Measurements from ENCODE around the gene TNFRSF12A.
A peak's percentile ranks its signal among the peaks of the same experiment; 100 is the strongest.

TNFRSF12A gene

GRCh38 chr16:2986623-2987188 lies 33.5 kb upstream of the TNFRSF12A start:
- no peak for DNase-seq

- no peak for DNase-seq
Measured at GRCh38 chr16:2987286-2987685, 32.9 kb upstream of the TNFRSF12A start.

GRCh38 chr16:2987833-2988232 lies 32.3 kb upstream of the TNFRSF12A start:
- no peak for DNase-seq

- no peak for DNase-seq
Measured at GRCh38 chr16:2988590-2989099, 31.5 kb upstream of the TNFRSF12A start.

DNA sequence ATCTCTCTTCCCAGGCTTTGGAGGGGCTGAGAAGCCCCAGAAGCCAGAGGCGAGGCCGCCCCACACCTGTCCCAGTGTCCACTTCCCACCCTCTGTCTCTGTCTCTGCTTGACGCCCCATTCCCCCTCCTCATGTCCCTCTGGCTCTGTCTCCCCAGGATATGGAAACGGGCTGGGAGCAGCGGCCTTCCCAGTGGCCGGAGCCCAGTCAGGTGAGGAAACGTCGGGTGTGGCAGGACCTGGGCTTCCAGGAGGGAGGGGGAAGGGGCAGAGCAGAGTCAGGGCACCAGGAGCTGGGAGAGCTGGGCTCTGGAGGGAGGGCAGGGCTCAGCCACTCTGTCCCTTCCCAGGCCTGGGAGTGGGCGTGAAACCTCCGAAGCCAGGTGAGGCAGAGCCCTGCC lies 29.3 kb upstream of the TNFRSF12A start:
- DNase-seq = no peak

- DNase-seq = no peak
Measured at GRCh38 chr16:2991566-2992261, 28.5 kb upstream of the TNFRSF12A start.

- DNase-seq = no peak
Measured at GRCh38 chr16:2992383-2993081, 27.6 kb upstream of the TNFRSF12A start.

DNA sequence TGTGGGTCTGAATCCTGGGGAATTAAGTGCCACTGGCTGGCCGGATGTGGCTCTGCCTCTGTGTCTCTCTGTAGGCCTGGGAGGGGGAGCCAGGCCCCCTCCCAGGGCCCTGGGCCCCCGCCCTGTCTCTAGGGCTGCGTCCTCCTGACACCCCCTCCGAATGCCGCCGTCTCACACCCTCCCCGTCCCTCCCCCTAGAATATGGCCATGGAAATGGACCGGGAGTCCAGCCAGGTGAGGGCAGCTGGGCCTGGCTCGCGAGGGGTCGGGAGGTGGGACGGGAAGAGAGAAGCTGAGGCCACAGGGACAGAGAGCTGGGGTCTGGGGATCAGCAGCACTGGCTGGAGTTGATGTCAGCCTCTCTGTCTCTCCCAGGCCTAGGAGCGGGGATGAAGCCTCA lies 23.9 kb upstream of the TNFRSF12A start:
- no peak for DNase-seq

DNA sequence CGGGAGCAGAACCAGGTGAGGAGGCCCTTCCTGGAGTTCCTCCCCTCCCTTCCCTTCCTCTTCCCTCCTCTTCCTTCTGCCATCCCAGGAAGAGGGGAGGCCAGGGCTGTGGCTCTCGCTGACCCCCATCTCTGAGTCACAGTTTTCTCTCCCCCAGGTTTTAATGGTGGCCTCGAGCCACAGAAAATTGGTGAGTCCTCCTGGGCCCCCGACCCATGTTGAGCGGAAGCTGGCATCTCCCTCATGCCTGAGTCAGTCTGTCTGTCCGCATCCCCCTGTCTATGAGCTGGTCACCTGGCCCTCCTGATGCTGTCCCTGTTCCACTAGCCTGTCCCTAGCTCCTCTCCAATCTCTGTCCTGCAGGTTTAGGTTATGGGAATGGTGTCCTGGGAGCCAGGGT lies 20.2 kb upstream of the TNFRSF12A start:
- DNase-seq = no peak

GRCh38 chr16:3000540-3000939 lies 19.6 kb upstream of the TNFRSF12A start:
- no peak for DNase-seq

GRCh38 chr16:3001316-3001715 lies 18.9 kb upstream of the TNFRSF12A start:
- no peak for DNase-seq

DNA sequence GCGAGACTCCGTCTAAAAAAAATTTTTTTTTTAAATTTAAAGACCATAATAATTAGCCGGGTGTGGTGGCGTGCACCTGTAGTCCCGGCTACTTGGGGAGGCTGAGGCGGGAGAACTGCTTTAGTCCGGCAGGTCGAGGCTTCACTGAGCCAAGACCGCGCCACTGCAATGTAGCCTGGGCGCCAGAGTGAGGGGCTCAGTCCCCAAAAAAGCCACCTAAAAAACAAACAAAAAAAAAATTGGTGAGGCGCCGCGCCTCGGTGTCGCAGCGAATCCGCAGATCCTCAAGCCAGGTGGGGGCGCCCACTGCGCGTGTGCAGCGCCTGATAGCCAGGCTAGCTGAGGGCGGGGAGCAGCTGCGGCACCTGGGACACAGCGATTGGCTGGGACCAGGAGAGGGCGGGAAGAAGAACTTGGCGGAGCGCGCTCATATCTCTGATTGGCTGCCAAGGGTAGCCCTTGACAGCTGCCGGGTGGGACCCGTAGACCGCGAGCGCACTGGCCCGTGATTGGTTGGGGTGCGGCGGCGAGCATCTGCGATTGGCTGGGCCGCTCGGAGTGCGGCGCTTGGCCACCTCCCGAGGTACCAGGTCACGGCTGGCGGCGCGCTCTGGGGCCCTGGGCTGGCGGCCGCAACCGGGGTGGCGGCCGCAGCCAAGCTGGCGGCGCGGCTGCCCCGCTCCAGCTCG lies 16.4 kb upstream of the TNFRSF12A start:
- DNase-seq = peak; percentile 95

DNA sequence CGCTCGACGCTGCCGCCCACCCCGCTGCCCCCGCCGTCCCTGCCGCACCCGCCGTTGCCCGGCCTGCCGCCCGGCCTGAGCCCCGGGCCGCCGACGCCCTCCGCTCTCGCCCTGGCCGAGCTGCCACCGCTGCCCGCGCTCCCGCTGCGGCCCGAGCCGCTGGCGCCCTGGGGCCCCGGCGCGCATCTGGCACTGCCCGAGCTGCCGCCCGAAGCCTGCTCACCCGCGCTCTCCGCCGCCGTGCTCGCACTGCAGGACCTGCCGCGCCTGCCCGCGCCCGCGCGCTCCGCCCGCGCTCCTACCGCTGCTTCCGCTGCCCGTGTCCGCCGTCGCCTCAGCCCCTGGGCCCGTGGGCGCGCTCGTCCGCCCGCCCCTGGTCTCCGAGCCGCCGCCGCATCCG lies 15.8 kb upstream of the TNFRSF12A start:
- DNase-seq = no peak

DNA sequence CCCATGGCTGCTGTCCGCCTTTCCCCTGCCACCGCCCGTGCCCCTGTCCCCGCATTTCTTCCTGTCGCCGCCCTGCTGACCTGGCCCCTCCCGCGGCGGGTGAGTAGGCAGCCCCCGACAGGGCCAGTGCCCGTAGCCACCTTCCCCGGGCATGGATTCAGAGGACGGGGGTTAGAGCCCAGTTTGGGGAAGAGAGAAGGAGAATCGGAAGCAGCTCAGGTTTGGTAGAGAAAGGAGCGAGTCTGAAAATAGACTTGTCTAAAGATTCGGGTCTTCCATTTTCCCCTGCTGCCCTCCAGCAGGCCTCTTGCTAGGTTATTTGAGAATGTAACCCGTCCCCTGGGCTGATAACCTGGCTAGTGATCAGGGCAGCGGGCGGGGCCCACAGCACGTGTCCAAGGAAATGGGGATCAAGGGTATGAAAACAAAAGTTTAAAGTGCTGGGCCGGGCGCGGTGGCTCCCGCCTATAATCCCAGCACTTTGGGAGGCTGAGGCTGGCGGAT lies 15.3 kb upstream of the TNFRSF12A start:
- no peak for DNase-seq

- no peak for DNase-seq
Measured at GRCh38 chr16:3007059-3007956, 12.9 kb upstream of the TNFRSF12A start.

GRCh38 chr16:3007957-3008689 lies 12.0 kb upstream of the TNFRSF12A start:
- DNase-seq = peak; percentile 18 to 28

DNA sequence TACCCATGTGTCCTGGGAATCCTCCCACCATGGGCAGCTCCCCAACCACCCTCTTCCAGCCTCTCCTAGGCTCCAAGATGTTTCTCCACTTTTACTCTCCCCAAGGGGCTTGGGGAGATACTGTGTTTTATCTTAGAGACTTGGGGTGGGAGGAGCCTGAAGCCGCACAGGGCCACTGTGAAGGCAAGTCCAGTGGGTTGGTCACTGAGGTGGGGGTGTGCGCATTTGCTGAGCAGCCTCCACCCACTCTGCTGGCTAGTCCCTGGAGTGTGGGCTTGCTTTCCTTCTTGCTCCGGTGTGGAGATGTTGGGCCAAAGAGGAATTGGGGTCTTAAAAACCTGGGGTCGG lies 11.5 kb upstream of the TNFRSF12A start:
- no peak for DNase-seq

DNA sequence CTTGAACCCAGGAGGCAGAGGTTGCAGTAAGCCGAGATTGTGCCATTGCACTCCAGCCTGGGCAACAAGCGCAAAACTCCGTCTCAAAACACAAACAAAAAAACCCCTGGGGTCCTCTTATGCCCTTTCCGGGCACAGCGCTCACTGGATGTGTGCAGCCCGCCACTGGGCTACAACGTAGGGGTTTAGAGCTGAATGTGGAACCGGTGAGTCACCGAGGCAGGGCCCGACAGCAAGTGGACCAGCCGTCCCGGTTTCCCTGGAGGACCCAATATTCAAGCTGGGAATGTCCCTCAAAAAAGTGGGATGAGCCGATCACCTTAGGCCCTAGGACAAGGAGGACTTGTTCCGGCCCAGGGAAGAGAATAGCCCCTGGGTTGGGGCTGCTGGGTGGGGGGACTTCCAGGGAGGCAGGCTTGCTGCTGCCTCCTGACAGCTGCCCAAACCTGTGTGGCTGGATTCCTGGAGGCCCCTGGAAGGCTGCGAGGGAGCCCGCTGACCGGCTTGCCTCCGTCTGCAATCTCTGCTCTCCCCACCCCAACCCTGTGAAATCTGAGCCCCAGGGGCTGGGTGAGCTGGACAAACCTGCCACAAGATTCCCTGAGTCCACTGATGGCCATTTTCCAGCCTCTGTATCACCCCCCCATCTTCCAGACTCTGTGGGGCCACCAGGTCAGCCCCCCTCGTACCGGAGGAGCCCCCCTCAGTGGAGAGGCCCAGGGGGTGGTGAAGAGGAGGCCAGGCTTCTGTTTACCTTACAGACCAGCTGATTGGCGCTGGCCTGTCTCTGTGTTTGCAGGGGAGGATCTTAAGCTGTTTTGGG lies 10.4 kb upstream of the TNFRSF12A start:
- no peak for DNase-seq

- DNase-seq = no peak
Measured at GRCh38 chr16:3010510-3010909, 9.7 kb upstream of the TNFRSF12A start.

DNA sequence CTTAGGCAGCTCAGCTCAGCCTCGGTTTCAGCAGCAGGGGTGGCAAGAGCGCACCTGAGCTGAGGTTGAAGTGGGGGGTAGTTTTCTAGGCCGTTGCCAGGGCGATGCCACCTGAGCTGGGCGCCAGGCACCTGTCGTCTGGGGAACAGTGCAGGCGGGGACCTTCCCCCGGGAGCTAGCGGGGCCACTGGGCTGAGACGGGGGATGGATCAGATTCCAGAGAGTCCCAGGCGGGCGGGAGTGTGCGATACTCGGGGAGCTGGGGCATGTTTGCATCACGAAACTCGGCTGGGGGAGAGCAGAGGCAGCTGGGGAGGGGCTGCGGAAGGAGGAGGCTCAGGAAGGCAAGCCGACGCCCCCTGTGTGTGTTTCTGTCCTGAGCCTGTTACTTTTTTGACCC lies 7.9 kb upstream of the TNFRSF12A start:
- no peak for DNase-seq
